ENCODE measurements around the gene SIGLEC14.

DNA sequence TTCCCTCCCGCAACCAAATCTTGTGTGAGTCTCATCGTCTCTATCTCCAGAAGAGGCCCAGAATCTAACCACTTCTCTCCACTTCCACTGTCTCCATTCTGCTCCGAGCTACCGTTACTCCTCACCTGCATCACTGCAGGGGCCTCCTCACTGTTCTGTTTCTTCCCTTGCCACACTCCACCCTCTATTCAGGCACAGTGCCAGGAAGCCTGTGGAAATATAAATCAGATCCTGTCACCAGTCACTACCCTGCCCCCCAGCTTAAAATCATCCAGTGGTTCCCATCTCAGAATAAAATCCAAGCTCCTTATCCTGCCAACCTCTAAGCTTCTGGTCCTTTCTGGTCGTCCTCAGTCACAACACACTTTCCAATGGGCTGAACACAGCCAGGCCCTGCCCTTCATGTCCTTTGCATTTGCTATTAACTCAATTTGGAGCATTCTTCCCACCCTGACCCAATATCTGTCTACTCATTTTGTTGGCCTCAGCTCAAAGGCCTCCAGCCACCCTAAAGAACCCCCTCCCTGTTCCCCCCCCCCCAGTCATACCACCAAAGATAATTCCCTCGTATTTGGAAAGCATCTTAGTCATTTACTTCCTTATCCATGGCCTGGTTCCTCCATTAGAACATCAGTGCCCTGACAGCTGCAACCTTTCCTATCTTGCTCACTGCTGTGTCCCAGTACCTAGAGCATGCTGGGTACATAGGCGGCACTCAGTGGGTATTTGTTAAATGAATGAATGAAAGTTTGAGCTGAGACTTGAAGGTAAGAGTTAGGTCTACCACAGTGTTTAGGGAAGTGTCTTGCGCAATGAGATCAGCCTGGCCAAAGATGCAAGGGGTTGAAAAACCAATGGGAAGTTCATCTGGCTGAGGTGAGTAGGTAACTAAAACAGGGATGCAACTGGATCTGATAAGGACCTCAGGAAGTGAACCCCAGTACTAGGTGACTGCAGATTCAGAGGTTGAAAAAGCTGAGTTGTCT, 51.1 kb downstream of the SIGLEC14 start:
- TF ChIP-seq, protein P1, sequence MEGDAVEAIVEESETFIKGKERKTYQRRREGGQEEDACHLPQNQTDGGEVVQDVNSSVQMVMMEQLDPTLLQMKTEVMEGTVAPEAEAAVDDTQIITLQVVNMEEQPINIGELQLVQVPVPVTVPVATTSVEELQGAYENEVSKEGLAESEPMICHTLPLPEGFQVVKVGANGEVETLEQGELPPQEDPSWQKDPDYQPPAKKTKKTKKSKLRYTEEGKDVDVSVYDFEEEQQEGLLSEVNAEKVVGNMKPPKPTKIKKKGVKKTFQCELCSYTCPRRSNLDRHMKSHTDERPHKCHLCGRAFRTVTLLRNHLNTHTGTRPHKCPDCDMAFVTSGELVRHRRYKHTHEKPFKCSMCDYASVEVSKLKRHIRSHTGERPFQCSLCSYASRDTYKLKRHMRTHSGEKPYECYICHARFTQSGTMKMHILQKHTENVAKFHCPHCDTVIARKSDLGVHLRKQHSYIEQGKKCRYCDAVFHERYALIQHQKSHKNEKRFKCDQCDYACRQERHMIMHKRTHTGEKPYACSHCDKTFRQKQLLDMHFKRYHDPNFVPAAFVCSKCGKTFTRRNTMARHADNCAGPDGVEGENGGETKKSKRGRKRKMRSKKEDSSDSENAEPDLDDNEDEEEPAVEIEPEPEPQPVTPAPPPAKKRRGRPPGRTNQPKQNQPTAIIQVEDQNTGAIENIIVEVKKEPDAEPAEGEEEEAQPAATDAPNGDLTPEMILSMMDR (IDR thresholded peaks at IDR 0.05), result no peak
- no peak for TF ChIP-seq POLR2A (IDR thresholded peaks at IDR 0.05)
